AG10803 (cell line): ENCODE data around the gene ZNF763.
"Not testable (repeated sequence)": the region's sequence is repeated elsewhere in the genome, so short reads cannot be mapped to it uniquely, and the experiment has no call there.

Experiments used
- DNase-seq: peaks from one replicate; pipeline ENCODE4 v3.0.0; 2010; ENCODE audit warnings: low read depth
- H3K4me3 ChIP-seq: 2 replicates; pipeline ENCODE4 v1.5.1; 2011; ENCODE audit warnings: mild to moderate bottlenecking, low read length, control low read depth
- CTCF ChIP-seq: conservative IDR thresholded peaks from 2 replicates; pipeline ENCODE4 v1.5.1; 2011; ENCODE audit warnings: mild to moderate bottlenecking, low read length, control low read depth, inconsistent platforms

Gene ZNF763

GRCh38 chr19:11964858-11965645 lies at the start of gene ZNF763:
ZNF763 (plus strand) TSS chr19:11965040; CDS start chr19:11965209, 169 bp downstream.
- peak within 1 kb of the TSS; percentile 94 for H3K4me3 ChIP-seq
- peak; percentile 78 for DNase-seq
- TF ChIP-seq CTCF: no peak

- no peak for TF ChIP-seq CTCF
- H3K4me3 ChIP-seq: no peak overlapping the region
- no peak for DNase-seq
Measured at GRCh38 chr19:11921852-11922495, 42.9 kb upstream of the ZNF763 start.

GRCh38 chr19:11924886-11925650 lies 39.8 kb upstream of the ZNF763 start, which contains the start of gene ZNF700:
ZNF700 (plus strand) TSS chr19:11925107; CDS start chr19:11925211, 104 bp downstream.
- no peak for TF ChIP-seq CTCF
- peak; percentile 83 for DNase-seq
- peak within 1 kb of the TSS; percentile 94 for H3K4me3 ChIP-seq

GRCh38 chr19:11925651-11926187 lies 39.1 kb upstream of the ZNF763 start:
- DNase-seq: not testable (repeated sequence)
- peak overlapping the region; percentile 94 for H3K4me3 ChIP-seq

GRCh38 chr19:11927227-11927626 lies 37.6 kb upstream of the ZNF763 start:
- TF ChIP-seq CTCF: no peak
- no peak overlapping the region for H3K4me3 ChIP-seq
- DNase-seq: no peak

- DNase-seq: no peak
- no peak overlapping the region for H3K4me3 ChIP-seq
- TF ChIP-seq CTCF: no peak
Measured at GRCh38 chr19:11931051-11931450, 33.8 kb upstream of the ZNF763 start.

GRCh38 chr19:11931513-11931912 lies 33.3 kb upstream of the ZNF763 start:
- no peak for TF ChIP-seq CTCF
- no peak for DNase-seq
- H3K4me3 ChIP-seq: no peak overlapping the region

GRCh38 chr19:11935829-11936228 lies 29.0 kb upstream of the ZNF763 start:
- DNase-seq, H3K4me3 ChIP-seq: not testable (repeated sequence)

- not testable (repeated sequence) for H3K4me3 ChIP-seq, DNase-seq
Measured at GRCh38 chr19:11938383-11938782, 26.5 kb upstream of the ZNF763 start.

GRCh38 chr19:11941361-11941887 lies 23.4 kb upstream of the ZNF763 start:
- H3K4me3 ChIP-seq, DNase-seq: not testable (repeated sequence)
